Measurements from ENCODE around the gene OR6X1.

DNA sequence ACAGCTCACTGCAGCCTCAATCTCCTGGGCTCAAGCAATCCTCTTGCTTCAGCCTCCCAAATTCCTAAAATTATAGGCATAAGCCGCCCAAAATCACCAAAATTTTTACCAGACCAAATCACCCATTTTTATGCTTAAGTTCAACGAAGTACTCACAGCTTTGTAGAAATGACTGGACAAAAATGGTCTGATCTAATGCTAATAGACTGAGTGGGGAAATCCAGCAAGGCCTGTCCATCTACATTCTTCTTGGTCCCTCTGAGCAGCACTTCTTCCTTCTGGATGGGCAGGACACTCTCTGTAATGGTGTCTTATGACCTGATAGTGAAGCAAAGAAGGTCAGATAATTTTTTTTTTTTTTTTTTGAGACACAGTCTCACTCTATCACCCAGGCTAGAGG, 18.7 kb upstream of the OR6X1 start:
- TF ChIP-seq, protein P1, sequence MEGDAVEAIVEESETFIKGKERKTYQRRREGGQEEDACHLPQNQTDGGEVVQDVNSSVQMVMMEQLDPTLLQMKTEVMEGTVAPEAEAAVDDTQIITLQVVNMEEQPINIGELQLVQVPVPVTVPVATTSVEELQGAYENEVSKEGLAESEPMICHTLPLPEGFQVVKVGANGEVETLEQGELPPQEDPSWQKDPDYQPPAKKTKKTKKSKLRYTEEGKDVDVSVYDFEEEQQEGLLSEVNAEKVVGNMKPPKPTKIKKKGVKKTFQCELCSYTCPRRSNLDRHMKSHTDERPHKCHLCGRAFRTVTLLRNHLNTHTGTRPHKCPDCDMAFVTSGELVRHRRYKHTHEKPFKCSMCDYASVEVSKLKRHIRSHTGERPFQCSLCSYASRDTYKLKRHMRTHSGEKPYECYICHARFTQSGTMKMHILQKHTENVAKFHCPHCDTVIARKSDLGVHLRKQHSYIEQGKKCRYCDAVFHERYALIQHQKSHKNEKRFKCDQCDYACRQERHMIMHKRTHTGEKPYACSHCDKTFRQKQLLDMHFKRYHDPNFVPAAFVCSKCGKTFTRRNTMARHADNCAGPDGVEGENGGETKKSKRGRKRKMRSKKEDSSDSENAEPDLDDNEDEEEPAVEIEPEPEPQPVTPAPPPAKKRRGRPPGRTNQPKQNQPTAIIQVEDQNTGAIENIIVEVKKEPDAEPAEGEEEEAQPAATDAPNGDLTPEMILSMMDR (IDR thresholded peaks at IDR 0.05; ENCODE audit: low read depth, low read length): no peak
- no peak for TF ChIP-seq EZH2phosphoT487 (IDR thresholded peaks at IDR 0.05; ENCODE audit: low read depth)

All from OCI-LY3 (cell line).